ENCODE measurements around the gene SMIM45.

SMIM45 gene

DNA sequence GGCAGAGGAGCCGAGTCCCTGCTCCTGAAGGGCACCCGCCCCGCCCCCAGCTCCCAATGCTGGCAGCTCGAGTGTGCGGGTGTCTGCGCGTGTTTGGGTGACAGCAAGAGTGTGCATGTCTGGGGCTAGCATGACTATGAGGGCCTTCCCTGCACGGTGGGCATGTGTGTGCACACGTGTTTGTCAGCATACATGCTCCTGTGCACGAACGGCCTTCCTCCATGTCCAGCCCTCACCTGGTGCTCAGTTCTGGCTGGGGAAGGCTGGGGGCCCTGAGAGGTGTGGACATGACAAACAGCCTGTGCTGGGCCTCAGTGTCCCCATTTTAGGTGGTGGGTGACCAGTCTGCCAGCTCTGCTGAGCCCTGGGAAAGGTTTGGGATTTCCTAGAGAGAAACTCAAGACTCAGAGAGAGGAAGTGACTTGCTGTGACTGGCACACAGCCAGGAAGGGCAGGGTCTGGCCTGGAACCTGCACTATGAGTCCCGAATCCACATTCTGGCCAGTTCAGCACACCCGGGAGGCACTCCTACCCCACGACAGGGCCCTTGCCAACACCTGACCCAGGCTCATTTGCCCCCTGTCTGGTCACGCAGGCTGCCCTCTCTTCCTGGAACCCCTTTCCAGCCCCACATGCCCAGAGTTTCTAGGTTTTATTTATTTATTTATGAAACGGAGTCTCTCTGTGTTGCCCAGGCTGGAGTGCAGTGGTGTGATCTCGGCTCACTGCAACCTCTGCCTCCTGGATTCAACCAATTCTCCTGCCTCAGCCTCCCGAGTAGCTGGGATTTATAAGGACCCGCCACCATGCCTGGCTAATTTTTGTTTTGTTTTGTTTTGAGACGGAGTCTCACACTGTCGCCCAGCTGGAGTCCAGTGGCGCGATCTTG is 33.8 kb upstream of the SMIM45 start:
- DNase-seq: no peak
- Mint-ChIP-seq H3K4me1 (peaks cover 0 to 29% (median 16%) of the 10 kb centered on the region in 3 donors), H3K4me3 (peak overlapping the region in 6 of 7 donors; percentile 6 to 66 (median 60)), H3K27me3 (peaks cover 12% of the 10 kb centered on the region in 2 donors), H3K9me3 (no peaks in the 10 kb centered on the region), H3K27ac (peak overlapping the region in 2 of 8 donors; percentile 17 to 93), H3K36me3 (no peaks in the 10 kb centered on the region)
- Histone ChIP-seq H3K4me3 (ENCODE audit: low read length) (no peak overlapping the region), H3K27ac (ENCODE audit: low read depth, low read length) (no peak overlapping the region), H3K27me3 (ENCODE audit: insufficient read depth, low read length, poor library complexity, severe bottlenecking) (peaks cover 18% of the 10 kb centered on the region), H3K36me3 (ENCODE audit: insufficient read depth, low read length) (no peaks in the 10 kb centered on the region), H3K9me3 (ENCODE audit: low read length) (no peaks in the 10 kb centered on the region), H3K4me1 (ENCODE audit: insufficient read depth, low read length) (peaks cover 20% of the 10 kb centered on the region)
- ChIA-PET CTCF (interaction anchor here (1.3 kb wide), 1 partner anchor 7 kb away, joined by 4 read pairs; no protein-coding TSS in a partner anchor), POLR2A (interaction anchor here (0.6 kb wide), 1 partner anchor 8 kb away, joined by 3 read pairs; the partner anchor contains the start of gene TNFRSF13C)

DNA sequence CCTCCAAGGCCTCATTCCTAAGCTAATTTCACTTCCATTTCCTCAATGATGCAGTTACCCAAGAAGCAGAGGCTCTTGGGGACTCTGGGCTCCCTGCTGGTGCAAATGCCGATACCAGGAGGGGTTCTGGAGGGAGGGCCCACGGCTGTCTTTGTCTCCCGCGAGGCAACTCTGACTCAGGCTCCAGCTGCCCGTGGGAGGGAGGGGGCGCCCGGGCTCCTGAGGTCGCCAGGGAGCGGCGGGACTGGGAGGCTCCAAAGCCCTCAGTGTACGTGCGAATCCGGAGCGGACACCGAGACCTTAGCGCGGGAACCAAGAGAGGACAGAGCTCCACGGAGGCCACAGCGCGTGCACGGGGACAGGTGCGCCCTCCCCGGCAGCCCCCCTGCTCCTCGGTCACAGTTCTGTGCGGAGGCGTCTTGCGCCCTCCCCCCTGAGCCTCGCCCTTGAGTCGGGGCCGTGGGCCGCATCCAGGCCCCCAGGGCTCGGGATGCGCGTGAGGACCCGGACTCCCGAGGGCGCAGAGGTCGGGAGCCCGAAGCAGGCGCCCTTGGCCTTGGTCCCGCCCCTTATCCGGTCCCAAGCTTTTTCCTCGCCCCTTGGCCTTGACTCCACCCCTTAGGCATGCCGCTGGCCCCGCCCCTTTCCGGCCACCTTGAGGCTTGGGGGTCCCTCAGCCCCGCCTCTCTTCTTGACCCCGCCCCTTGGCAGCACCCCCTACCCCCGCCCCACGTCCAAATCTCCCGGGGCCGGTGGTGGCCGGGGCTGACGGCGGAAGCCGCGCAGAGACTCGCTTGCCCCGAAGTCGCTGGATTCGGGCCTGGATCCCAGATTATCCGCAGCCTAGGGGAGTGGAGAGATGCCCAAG is 32.4 kb upstream of the SMIM45 start:
- Histone ChIP-seq H3K27me3 (ENCODE audit: insufficient read depth, low read length, poor library complexity, severe bottlenecking) (peaks cover 14% of the 10 kb centered on the region), H3K27ac (ENCODE audit: low read depth, low read length) (no peak overlapping the region), H3K4me3 (ENCODE audit: low read length) (peak overlapping the region; percentile 67), H3K36me3 (ENCODE audit: insufficient read depth, low read length) (no peaks in the 10 kb centered on the region), H3K4me1 (ENCODE audit: insufficient read depth, low read length) (peaks cover 20% of the 10 kb centered on the region), H3K9me3 (ENCODE audit: low read length) (no peaks in the 10 kb centered on the region)
- peaks cover 9 to 12% of the 10 kb centered on the region in 2 donors for H3K27me3 Mint-ChIP-seq
- H3K27ac Mint-ChIP-seq: peak overlapping the region in 4 of 8 donors; percentile 24 to 77 (median 42)
- peak overlapping the region; percentile 45 to 75 (median 65) for H3K4me3 Mint-ChIP-seq
- peak in 3 of 5 donors; percentile 35 to 67 (median 46) for DNase-seq
- CTCF ChIA-PET: interaction anchor here (0.9 to 2.1 kb wide), 2 partner anchors 12 to 21 kb away, joined by 3 to 7 read pairs; no protein-coding TSS in a partner anchor
- H3K4me1 Mint-ChIP-seq: peaks cover 0 to 26% (median 14%) of the 10 kb centered on the region in 3 donors
- H3K36me3 Mint-ChIP-seq: no peaks in the 10 kb centered on the region
- POLR2A ChIA-PET: interaction anchor here (1.4 to 1.5 kb wide), 2 partner anchors 12 to 21 kb away, joined by 8 to 10 read pairs; no protein-coding TSS in a partner anchor
- H3K9me3 Mint-ChIP-seq: no peaks in the 10 kb centered on the region

DNA sequence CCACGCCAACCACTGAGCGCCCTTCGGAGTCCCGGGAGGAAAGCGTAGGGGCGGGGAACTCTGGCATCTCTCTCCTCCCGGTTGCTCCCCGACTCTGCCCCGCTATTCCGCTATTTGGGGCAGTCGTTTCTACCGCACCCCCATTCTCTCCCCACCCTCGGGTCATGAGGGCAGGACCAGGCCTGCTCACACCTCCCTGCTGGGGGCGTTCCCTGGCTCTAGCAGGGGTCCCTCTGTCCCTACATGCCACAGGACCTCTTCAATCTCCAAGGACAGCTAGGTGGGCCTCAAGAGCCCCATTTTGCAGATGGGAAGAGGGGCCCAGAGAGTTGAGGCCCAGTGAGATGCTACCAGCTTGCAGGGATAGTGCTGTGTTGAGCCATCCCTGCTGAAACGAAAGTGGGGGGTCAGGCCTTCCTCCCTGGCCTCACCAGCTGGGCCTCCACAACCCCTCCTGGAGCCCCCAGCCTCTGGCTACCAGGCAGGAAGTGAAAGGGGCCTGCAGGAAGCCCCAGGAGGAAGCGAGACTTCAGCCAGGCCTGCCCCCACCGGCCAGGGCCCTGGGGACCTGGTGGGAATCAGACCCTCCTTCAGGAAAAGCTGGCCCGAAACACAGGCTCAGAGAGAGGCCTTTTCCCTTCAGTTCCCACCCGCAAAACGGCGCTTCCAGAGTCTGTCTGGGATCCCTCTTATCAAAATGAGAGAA is 31.5 kb upstream of the SMIM45 start:
- Histone ChIP-seq H3K9me3 (ENCODE audit: low read length) (no peaks in the 10 kb centered on the region), H3K4me3 (ENCODE audit: low read length) (no peak overlapping the region), H3K27ac (ENCODE audit: low read depth, low read length) (no peak overlapping the region), H3K4me1 (ENCODE audit: insufficient read depth, low read length) (peaks cover 18% of the 10 kb centered on the region), H3K27me3 (ENCODE audit: insufficient read depth, low read length, poor library complexity, severe bottlenecking) (peaks cover 11% of the 10 kb centered on the region), H3K36me3 (ENCODE audit: insufficient read depth, low read length) (no peaks in the 10 kb centered on the region)
- Mint-ChIP-seq H3K27ac (peak overlapping the region in 1 of 8 donors; percentile 60), H3K9me3 (no peaks in the 10 kb centered on the region), H3K36me3 (peaks cover 0 to 4% (median 0%) of the 10 kb centered on the region in 3 donors), H3K4me3 (peak overlapping the region in 5 of 7 donors; percentile 15 to 78 (median 60)), H3K4me1 (peaks cover 4 to 29% (median 18%) of the 10 kb centered on the region in 3 donors), H3K27me3 (peaks cover 11 to 12% of the 10 kb centered on the region in 2 donors)
- no peak for DNase-seq
- ChIA-PET CTCF (interaction anchor here (2.1 kb wide), 1 partner anchor 20 kb away, joined by 7 read pairs; no protein-coding TSS in a partner anchor), POLR2A (interaction anchor here (1.4 to 1.5 kb wide), 2 partner anchors 13 to 20 kb away, joined by 8 to 10 read pairs; no protein-coding TSS in a partner anchor)

DNA sequence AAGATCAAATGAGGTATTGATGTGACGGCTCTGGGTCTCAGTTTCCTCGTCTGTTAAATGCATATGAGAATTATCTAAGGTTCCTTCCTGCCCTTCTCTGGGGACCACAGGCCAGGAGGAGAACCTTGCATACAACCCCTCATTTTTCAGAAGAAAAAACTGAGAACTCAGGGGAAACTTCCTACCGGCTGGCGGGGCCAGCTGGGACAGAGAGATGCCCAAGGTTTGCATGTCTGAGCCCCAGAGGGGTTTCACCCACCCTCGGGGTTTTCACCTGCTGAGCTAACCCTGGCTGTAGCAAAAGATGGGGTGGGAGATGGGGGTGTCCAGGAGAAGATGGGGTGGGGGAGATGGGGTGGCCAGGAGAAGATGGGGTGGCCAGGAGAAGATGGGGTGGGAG is 29.6 kb upstream of the SMIM45 start:
- ChIA-PET POLR2A (no interaction called here), CTCF (interaction anchor here (9.1 kb wide), 1 partner anchor 16 kb away, joined by 106 read pairs; no protein-coding TSS in a partner anchor)
- Mint-ChIP-seq H3K27ac (peak overlapping the region in 1 of 8 donors; percentile 11), H3K27me3 (peaks cover 2 to 3% of the 10 kb centered on the region in 2 donors), H3K4me1 (peaks cover 4 to 33% (median 15%) of the 10 kb centered on the region in 3 donors), H3K36me3 (peaks cover 0 to 7% (median 0%) of the 10 kb centered on the region in 3 donors), H3K4me3 (peak overlapping the region in 1 of 7 donors; percentile 50), H3K9me3 (no peaks in the 10 kb centered on the region)
- Histone ChIP-seq H3K9me3 (ENCODE audit: low read length) (no peaks in the 10 kb centered on the region), H3K36me3 (ENCODE audit: insufficient read depth, low read length) (no peaks in the 10 kb centered on the region), H3K4me3 (ENCODE audit: low read length) (no peak overlapping the region), H3K27me3 (ENCODE audit: insufficient read depth, low read length, poor library complexity, severe bottlenecking) (no peaks in the 10 kb centered on the region), H3K4me1 (ENCODE audit: insufficient read depth, low read length) (peaks cover 19% of the 10 kb centered on the region), H3K27ac (ENCODE audit: low read depth, low read length) (no peak overlapping the region)
- no peak for DNase-seq

DNA sequence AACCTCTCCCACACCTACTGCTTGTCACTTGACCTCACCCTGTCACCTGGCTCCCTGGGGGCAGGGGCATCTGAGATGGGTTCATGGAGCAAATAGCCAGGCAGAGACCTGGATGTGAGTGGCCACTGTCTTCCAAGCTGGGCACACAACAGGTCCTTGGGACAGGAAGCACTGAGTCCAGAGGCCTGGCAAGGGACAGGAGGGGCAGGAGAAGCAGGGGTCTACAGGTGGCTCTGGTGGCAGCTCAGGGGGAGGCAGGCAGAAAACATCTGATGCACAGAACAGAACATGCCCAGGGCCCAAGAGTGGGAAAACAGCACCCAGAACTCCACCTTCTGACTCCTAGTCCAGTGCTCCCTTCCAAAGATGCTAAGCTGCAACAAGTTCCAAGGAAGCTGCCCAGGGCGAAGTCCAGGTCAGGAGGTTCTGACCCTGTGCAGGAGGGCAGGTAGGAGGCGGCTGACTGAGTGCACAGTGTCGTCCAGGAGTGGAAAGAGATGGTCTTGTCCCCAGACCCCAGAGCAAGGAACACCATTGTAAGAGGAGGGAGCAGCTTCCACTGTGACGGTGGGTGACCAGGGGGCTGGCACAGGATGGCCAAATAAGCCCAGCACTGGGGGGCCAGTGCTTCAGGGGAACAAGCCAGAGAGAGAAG is 28.9 kb upstream of the SMIM45 start:
- no peak overlapping the region for H3K4me3 ChIP-seq (ENCODE audit: low read length)
- CTCF ChIA-PET: interaction anchor here (9.1 kb wide), 1 partner anchor 15 kb away, joined by 106 read pairs; no protein-coding TSS in a partner anchor
- H3K4me1 Mint-ChIP-seq: peaks cover 4 to 36% (median 14%) of the 10 kb centered on the region in 3 donors
- no peaks in the 10 kb centered on the region for H3K27me3 ChIP-seq (ENCODE audit: insufficient read depth, low read length, poor library complexity, severe bottlenecking)
- no peak overlapping the region for H3K27ac ChIP-seq (ENCODE audit: low read depth, low read length)
- H3K4me1 ChIP-seq (ENCODE audit: insufficient read depth, low read length): peaks cover 15% of the 10 kb centered on the region
- peak overlapping the region in 4 of 7 donors; percentile 23 to 74 (median 40) for H3K4me3 Mint-ChIP-seq
- no peaks in the 10 kb centered on the region for H3K9me3 ChIP-seq (ENCODE audit: low read length)
- peaks cover 0 to 7% (median 0%) of the 10 kb centered on the region in 3 donors for H3K36me3 Mint-ChIP-seq
- no peaks in the 10 kb centered on the region for H3K36me3 ChIP-seq (ENCODE audit: insufficient read depth, low read length)
- peaks cover 3 to 6% of the 10 kb centered on the region in 2 donors for H3K27me3 Mint-ChIP-seq
- DNase-seq: no peak
- POLR2A ChIA-PET: interaction anchor here (2.1 kb wide), 1 partner anchor 17 kb away, joined by 12 read pairs; no protein-coding TSS in a partner anchor
- H3K27ac Mint-ChIP-seq: no peak overlapping the region
- no peaks in the 10 kb centered on the region for H3K9me3 Mint-ChIP-seq

DNA sequence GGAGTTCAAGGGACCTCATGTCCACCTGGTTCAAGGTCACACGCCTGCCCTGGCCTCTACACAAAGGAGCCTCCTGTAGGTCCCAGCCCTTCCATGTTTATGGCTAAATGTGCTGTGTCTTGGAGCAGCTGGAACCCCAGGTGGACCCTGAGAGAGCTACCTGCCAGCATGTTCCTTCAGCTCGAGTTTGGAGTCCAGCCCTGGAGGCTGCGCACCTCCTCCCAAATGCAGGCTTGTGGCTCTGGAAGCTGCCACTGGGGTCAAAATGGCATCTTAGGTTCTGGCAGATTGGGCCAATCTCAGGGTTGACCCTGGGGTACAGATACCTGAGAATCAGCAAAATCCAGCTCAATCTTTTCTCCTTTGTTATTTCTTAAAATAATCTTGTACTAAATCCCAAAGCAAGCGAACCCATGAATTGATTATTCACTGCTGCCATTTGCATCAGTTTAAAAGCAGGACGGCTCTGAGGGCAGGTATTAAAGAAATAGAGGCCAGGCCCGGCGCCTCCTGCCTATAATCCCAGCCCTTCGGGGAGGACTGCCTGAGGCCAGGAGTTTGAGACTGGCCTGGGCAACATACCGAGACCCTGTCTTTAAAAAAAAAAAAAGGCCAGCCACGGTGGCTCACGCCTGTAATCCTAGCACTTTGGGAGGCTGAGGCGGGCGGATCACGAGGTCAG is 28.2 kb upstream of the SMIM45 start:
- no peaks in the 10 kb centered on the region for H3K27me3 ChIP-seq (ENCODE audit: insufficient read depth, low read length, poor library complexity, severe bottlenecking)
- peaks cover 0 to 7% (median 0%) of the 10 kb centered on the region in 3 donors for H3K36me3 Mint-ChIP-seq
- peak overlapping the region in 1 of 7 donors; percentile 50 for H3K4me3 Mint-ChIP-seq
- POLR2A ChIA-PET: interaction anchor here (2.1 kb wide), 1 partner anchor 17 kb away, joined by 12 read pairs; no protein-coding TSS in a partner anchor
- no peak overlapping the region for H3K27ac ChIP-seq (ENCODE audit: low read depth, low read length)
- CTCF ChIA-PET: interaction anchor here (1.3 to 9.1 kb wide), 2 partner anchors 15 to 21 kb away, joined by 3 to 106 read pairs; no protein-coding TSS in a partner anchor
- no peak for DNase-seq
- no peaks in the 10 kb centered on the region for H3K9me3 ChIP-seq (ENCODE audit: low read length)
- H3K4me3 ChIP-seq (ENCODE audit: low read length): no peak overlapping the region
- H3K36me3 ChIP-seq (ENCODE audit: insufficient read depth, low read length): no peaks in the 10 kb centered on the region
- H3K27me3 Mint-ChIP-seq: peaks cover 3 to 6% of the 10 kb centered on the region in 2 donors
- H3K27ac Mint-ChIP-seq: no peak overlapping the region
- H3K4me1 Mint-ChIP-seq: peaks cover 4 to 40% (median 13%) of the 10 kb centered on the region in 3 donors
- H3K4me1 ChIP-seq (ENCODE audit: insufficient read depth, low read length): peaks cover 16% of the 10 kb centered on the region
- H3K9me3 Mint-ChIP-seq: no peaks in the 10 kb centered on the region
